B cell (primary cell): ENCODE data around the gene TBCC.

Source experiments
- EZH2 ChIP-seq: IDR thresholded peaks from 2 replicates; pipeline ENCODE4 v1.6.1; 2012; ENCODE audit warnings: borderline replicate concordance, low read depth, mild to moderate bottlenecking, moderate library complexity, low read length; ENCODE audit not compliant: insufficient read depth, poor library complexity, severe bottlenecking
- TF ChIP-seq, protein P1 (sequence below): fragments of 200-600 bp; IDR thresholded peaks from one replicate; pipeline ENCODE4 v1.8.0; 2022; ENCODE audit warnings: antibody characterized with exemption, mild to moderate bottlenecking

DNA sequence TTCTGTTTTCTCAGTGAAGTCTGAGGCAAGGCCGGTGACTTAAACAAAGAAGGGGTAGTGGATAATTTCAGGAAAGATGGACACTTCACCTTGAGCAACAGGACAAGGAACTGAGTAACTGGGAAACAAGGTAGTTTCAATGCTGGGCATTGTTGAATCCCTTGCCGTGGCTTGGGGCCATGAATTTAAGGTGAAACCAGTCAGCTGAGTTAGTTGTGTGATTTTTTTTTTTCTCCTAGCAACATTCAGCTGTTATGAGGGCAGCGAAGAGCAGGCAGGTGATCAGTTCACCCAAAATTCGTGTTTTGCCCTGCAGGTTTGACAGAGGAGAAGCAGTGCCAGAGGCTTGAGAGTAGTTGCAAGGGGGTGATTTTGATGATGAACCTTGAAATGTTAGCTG is 42.8 kb upstream of the TBCC start:
- no peak for TF ChIP-seq EZH2
- TF ChIP-seq, protein P1, sequence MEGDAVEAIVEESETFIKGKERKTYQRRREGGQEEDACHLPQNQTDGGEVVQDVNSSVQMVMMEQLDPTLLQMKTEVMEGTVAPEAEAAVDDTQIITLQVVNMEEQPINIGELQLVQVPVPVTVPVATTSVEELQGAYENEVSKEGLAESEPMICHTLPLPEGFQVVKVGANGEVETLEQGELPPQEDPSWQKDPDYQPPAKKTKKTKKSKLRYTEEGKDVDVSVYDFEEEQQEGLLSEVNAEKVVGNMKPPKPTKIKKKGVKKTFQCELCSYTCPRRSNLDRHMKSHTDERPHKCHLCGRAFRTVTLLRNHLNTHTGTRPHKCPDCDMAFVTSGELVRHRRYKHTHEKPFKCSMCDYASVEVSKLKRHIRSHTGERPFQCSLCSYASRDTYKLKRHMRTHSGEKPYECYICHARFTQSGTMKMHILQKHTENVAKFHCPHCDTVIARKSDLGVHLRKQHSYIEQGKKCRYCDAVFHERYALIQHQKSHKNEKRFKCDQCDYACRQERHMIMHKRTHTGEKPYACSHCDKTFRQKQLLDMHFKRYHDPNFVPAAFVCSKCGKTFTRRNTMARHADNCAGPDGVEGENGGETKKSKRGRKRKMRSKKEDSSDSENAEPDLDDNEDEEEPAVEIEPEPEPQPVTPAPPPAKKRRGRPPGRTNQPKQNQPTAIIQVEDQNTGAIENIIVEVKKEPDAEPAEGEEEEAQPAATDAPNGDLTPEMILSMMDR = no peak
